Common myeloid progenitor, CD34-positive (primary cell): Measurements from ENCODE around the gene C6orf120.

Experiments used
- CTCF ChIA-PET: fragments of 350-600 bp; sonication (Branson Sonifier 250); formaldehyde crosslinking; loops from one replicate; lab custom pipeline; 2021; ENCODE audit warnings: antibody characterized with exemption; lab: Charles Lee
- POLR2A ChIA-PET: fragments of 350-600 bp; sonication (Branson Sonifier 250); formaldehyde crosslinking; loops from one replicate; lab custom pipeline; 2021; ENCODE audit warnings: antibody characterized with exemption; lab: Charles Lee
- DNase-seq, 3 donors: peaks; one replicate each; pipeline versions ENCODE4 v3.0.0 to v3.0.0-alpha.2; 2013
- H3K27ac ChIP-seq, 2 experiments: 1 replicate in 1 of 2; 2 replicates in 1 of 2; pipeline ENCODE4 v1.7.0; 2013; ENCODE audit warnings: inconsistent platforms in 2 of 2, low read length in 2 of 2, mild to moderate bottlenecking in 2 of 2, low read depth in 1 of 2, moderate library complexity in 1 of 2; ENCODE audit not compliant: severe bottlenecking in 2 of 2, insufficient read depth in 1 of 2, poor library complexity in 1 of 2
- H3K27me3 ChIP-seq, 5 experiments: replicated peaks in 2 of 5; 1 replicate in 3 of 5; 2 replicates in 2 of 5; pipeline versions ENCODE4 v1.6.1 to v1.7.0; 2013; ENCODE audit warnings: low read length in 4 of 5, mild to moderate bottlenecking in 2 of 5, moderate library complexity in 2 of 5, inconsistent platforms in 1 of 5; ENCODE audit not compliant: insufficient read depth in 5 of 5, control insufficient read depth in 4 of 5
- H3K36me3 ChIP-seq, 4 experiments: 1 replicate in 2 of 4; 2 replicates in 2 of 4; pipeline versions ENCODE4 v1.6.1 to v1.7.0; 2013; ENCODE audit warnings: low read length in 3 of 4, control low read depth in 1 of 4, mild to moderate bottlenecking in 1 of 4; ENCODE audit not compliant: control insufficient read depth in 4 of 4, insufficient read depth in 4 of 4
- H3K4me1 ChIP-seq, 4 experiments: 1 replicate in 3 of 4; 2 replicates in 1 of 4; pipeline versions ENCODE4 v1.6.1 to v1.7.1; 2013; ENCODE audit warnings: low read length in 3 of 4, mild to moderate bottlenecking in 3 of 4, control low read depth in 1 of 4, inconsistent platforms in 1 of 4, moderate library complexity in 1 of 4; ENCODE audit not compliant: control insufficient read depth in 4 of 4, insufficient read depth in 4 of 4; ENCODE audit errors: control extremely low read depth in 1 of 4
- H3K4me3 ChIP-seq, 7 experiments: 1 replicate in 4 of 7; 2 replicates in 3 of 7; pipeline versions ENCODE4 v1.5.1 to v1.7.0; 2013; ENCODE audit warnings: mild to moderate bottlenecking in 7 of 7, low read length in 6 of 7, moderate library complexity in 6 of 7, inconsistent platforms in 2 of 7, low read depth in 2 of 7, control low read depth in 1 of 7; ENCODE audit not compliant: insufficient read depth in 4 of 7, control insufficient read depth in 1 of 7; ENCODE audit errors: extremely low read depth in 1 of 7
- H3K9me3 ChIP-seq, 5 experiments: 1 replicate in 4 of 5; 2 replicates in 1 of 5; pipeline versions ENCODE4 v1.6.1 to v1.7.1; 2013; ENCODE audit warnings: low read length in 4 of 5, mild to moderate bottlenecking in 2 of 5, inconsistent platforms in 1 of 5, low read depth in 1 of 5, moderate library complexity in 1 of 5; ENCODE audit not compliant: control insufficient read depth in 4 of 5, insufficient read depth in 2 of 5; ENCODE audit errors: control extremely low read depth in 1 of 5
- WGBS: methylation state at CpG from one replicate; pipeline ENCODE4 v1.1.5; 2013; ENCODE audit not compliant: insufficient coverage; 5-methylcytosine and 5-hydroxymethylcytosine counted together

The C6orf120 gene

DNA sequence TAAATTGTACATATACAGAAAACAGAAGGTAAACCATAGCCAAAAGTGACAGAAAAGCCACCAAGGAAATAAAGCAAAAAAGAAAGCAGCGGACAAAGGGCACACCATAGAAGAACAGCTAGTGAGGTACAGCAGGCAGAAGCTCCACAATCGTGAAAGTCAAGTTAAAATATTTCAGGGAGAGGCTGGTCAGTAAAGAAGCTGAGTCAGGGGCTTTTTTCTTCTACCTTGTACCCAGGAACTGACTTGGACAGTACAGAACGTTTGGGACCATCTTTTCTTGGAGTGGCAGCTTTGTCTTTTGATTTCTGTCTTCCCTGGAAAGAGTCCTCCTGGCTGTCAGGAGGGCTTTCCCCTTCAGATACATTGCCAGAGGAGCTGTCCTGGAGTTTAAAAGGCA, 8.1 kb downstream of the C6orf120 start:
- no peak for DNase-seq

DNA sequence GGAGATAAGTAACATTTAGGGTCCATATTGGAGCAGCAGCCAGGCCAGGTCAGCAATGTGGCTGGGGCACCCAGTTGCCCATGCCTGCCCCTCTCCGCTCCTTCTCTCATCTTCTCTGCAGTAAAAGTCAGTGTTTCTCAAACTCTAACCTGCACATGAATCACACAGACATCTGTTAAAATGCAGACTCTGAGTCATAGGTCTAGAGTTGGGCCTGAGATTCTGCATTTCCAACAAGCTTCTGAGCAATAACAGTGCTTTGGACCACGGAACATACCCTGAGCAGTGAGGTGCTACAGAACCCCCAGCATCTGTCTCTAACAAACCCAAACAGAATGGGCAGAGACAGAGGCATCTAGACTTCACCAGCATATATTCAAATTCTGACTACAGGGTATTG, 12.3 kb downstream of the C6orf120 start:
- no peak for DNase-seq
- Histone ChIP-seq H3K9me3 (no peaks in the 10 kb centered on the region), H3K4me3 (no peak overlapping the region), H3K4me1 (no peaks in the 10 kb centered on the region), H3K36me3 (peaks cover 19 to 65% (median 38%) of the 10 kb centered on the region in 4 experiments), H3K27me3 (no peaks in the 10 kb centered on the region), H3K27ac (no peak overlapping the region)
- ChIA-PET POLR2A (no interaction called here), CTCF (interaction anchor here (0.6 to 4.5 kb wide), 2 partner anchors 10 to 112 kb away, joined by 3 to 14 read pairs; no protein-coding TSS in a partner anchor)
- 100% methylated on average over 1 of the region's 2 CpGs for WGBS

More for the DNA sequence above, 8.1 kb downstream of the C6orf120 start:
- H3K4me3 ChIP-seq = no peak overlapping the region
- peaks cover 13 to 67% (median 38%) of the 10 kb centered on the region in 4 experiments for H3K36me3 ChIP-seq
- H3K27ac ChIP-seq = peak overlapping the region in 1 of 2 experiments; percentile 40
- WGBS = 86% methylated on average over 3 of the region's 3 CpGs
- POLR2A ChIA-PET = interaction anchor here (0.8 to 1.5 kb wide), 2 partner anchors 9 to 13 kb away, joined by 4 read pairs; partner anchors contain the start of genes C6orf120 and WDR27
- H3K27me3 ChIP-seq = no peaks in the 10 kb centered on the region
- H3K9me3 ChIP-seq = no peaks in the 10 kb centered on the region
- H3K4me1 ChIP-seq = peaks cover 0 to under 1% (median 0%) of the 10 kb centered on the region in 4 experiments
- CTCF ChIA-PET = interaction anchor here (0.9 to 1.4 kb wide), 5 partner anchors 9 to 31 kb away, joined by 3 to 5 read pairs (median 3); no protein-coding TSS in a partner anchor

DNA sequence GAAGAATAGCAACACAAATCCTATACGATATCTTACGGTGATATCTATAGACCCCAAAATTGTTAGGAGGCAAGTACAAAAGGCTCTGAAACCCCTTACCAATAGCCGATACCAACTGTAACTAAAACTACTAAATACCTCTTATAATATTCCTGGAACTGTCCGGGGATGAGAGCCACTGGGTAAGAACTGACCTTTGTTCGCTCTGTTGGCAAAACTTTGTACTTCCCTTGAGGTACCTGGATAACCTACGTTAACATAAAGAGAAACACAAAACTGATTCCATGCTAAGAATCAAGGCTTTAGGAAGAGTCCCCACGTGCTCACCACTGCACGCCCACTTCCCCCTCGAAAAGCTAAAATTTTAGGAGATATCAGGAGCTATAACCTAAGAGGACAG, 12.7 kb downstream of the C6orf120 start:
- CTCF ChIA-PET = interaction anchor here (0.6 to 4.5 kb wide), 2 partner anchors 11 to 112 kb away, joined by 3 to 14 read pairs; no protein-coding TSS in a partner anchor

GRCh38 chr6:169719117-169719516, 17.2 kb downstream of the C6orf120 start:
- WGBS = 100% methylated on average over 1 of the region's 4 CpGs
- Histone ChIP-seq H3K9me3 (no peaks in the 10 kb centered on the region), H3K4me1 (peaks cover 6 to 25% (median 15%) of the 10 kb centered on the region in 4 experiments), H3K4me3 (no peak overlapping the region), H3K27me3 (no peaks in the 10 kb centered on the region), H3K36me3 (peaks cover 12 to 31% (median 18%) of the 10 kb centered on the region in 4 experiments), H3K27ac (no peak overlapping the region)
- POLR2A ChIA-PET = no interaction called here
- no peak for DNase-seq
- CTCF ChIA-PET = interaction anchor here (0.7 to 1.8 kb wide), 6 partner anchors 9 to 836 kb away, joined by 3 to 5 read pairs (median 3); partner anchors contain the start of genes C6orf120 and WDR27

More for the DNA sequence above, 12.7 kb downstream of the C6orf120 start:
- DNase-seq = no peak
- H3K27ac ChIP-seq = no peak overlapping the region
- H3K36me3 ChIP-seq = peaks cover 19 to 61% (median 36%) of the 10 kb centered on the region in 4 experiments
- POLR2A ChIA-PET = no interaction called here
- no peaks in the 10 kb centered on the region for H3K4me1 ChIP-seq
- H3K9me3 ChIP-seq = no peaks in the 10 kb centered on the region
- H3K4me3 ChIP-seq = no peak overlapping the region
- no peaks in the 10 kb centered on the region for H3K27me3 ChIP-seq
- 94% methylated on average over 8 of the region's 9 CpGs for WGBS

GRCh38 chr6:169720207-169720855, 18.4 kb downstream of the C6orf120 start:
- Histone ChIP-seq H3K9me3 (no peaks in the 10 kb centered on the region), H3K27ac (no peak overlapping the region), H3K36me3 (peaks cover 8 to 19% (median 10%) of the 10 kb centered on the region in 4 experiments), H3K4me1 (peaks cover 10 to 33% (median 22%) of the 10 kb centered on the region in 4 experiments), H3K27me3 (no peaks in the 10 kb centered on the region), H3K4me3 (no peak overlapping the region)
- ChIA-PET POLR2A (no interaction called here), CTCF (interaction anchor here (1.1 to 1.8 kb wide), 4 partner anchors 10 to 18 kb away, joined by 3 to 5 read pairs (median 4); partner anchors contain the start of genes C6orf120 and WDR27)
- peak in 2 of 3 donors; percentile 31 to 43 for DNase-seq
- WGBS = 92% methylated on average over 3 of the region's 3 CpGs

DNA sequence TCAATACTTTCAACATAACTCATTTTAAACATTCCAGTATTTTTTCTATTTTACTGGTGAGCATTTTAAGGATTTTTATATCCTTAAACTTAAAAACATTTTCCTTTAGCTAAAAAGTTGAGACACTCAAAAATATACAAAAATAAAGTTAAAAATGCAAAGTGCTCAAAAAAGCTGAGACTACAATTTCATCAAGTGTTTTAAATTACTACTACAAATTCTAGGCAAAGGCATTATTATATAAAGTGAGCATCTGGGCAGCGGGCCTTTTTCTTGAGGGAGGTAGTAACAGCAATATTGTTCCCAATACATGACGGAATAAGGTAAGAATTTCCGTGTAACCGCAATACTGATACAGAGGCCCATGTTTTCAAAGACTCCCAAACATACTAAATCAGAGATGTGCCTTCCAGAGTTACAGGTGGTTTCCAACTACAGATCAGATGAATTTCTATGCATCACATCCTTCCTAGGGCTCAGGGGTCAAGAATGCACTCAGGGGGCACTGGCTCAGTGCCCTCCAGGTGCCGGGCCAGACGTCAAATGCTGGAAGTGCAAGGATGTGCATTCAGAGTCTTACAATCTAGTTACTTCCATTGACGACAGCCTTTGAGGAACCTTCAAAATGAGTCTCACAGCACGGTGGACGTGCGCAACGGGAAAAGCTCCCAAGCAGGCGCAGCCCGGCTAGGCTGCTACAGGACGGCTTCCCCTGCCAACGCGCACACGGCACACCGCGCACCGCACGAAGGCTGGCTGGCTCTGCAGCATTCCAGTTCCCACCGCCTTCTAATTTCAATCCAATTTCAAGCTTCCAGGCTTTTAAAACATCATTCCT, 20.7 kb downstream of the C6orf120 start:
- peaks cover 0 to 7% (median 1%) of the 10 kb centered on the region in 4 experiments for H3K36me3 ChIP-seq
- ChIA-PET CTCF (interaction anchor here (1.1 to 2.0 kb wide), 3 partner anchors 13 to 65 kb away, joined by 3 to 13 read pairs (median 5); no protein-coding TSS in a partner anchor), POLR2A (interaction anchor here (1.1 to 2.9 kb wide), 4 partner anchors 12 to 29 kb away, joined by 3 to 17 read pairs (median 8); partner anchors contain the start of genes C6orf120, DYNLT2, ERMARD and WDR27)
- peak overlapping the region; percentile 27 to 89 (median 82) for H3K4me3 ChIP-seq
- 2% methylated on average over 20 of the region's 22 CpGs for WGBS
- H3K27me3 ChIP-seq = no peaks in the 10 kb centered on the region
- H3K27ac ChIP-seq = peak overlapping the region; percentile 66 to 87
- DNase-seq = peak; percentile 42 to 72 (median 70)
- peaks cover 13 to 36% (median 27%) of the 10 kb centered on the region in 4 experiments for H3K4me1 ChIP-seq
- no peaks in the 10 kb centered on the region for H3K9me3 ChIP-seq
